ENCODE data around the gene CITED2.
A peak's percentile ranks its signal among the peaks of the same experiment; 100 is the strongest.
"Not testable (repeated sequence)": the region's sequence is repeated elsewhere in the genome, so short reads cannot be mapped to it uniquely, and the experiment has no call there.

The CITED2 gene

GRCh38 chr6:139374357-139375225 lies at the start of gene CITED2:
Gene CITED2 (minus strand): TSS chr6:139374648. CDS start chr6:139373944, 704 bp downstream.
- Mint-ChIP-seq H3K9me3 (no peaks in the 10 kb centered on the region), H3K27ac (peak within 1 kb of the TSS; percentile 99), H3K4me3 (peak within 1 kb of the TSS; percentile 92 to 96), H3K27me3 (no peaks in the 10 kb centered on the region), H3K4me1 (peaks cover 40% of the 10 kb centered on the region)
- peak; percentile 78 for ATAC-seq
- peak; percentile 96 for DNase-seq

- Mint-ChIP-seq H3K4me1 (no peaks in the 10 kb centered on the region), H3K27ac (no peak overlapping the region), H3K9me3 (no peaks in the 10 kb centered on the region), H3K4me3 (no peak overlapping the region), H3K27me3 (peaks cover 14% of the 10 kb centered on the region)
- no peak for ATAC-seq
- no peak for DNase-seq
Observed at GRCh38 chr6:139423037-139423703, 48.7 kb upstream of the CITED2 start.

- no peak for DNase-seq
- peaks cover 14% of the 10 kb centered on the region for H3K27me3 Mint-ChIP-seq
- no peak overlapping the region for H3K4me3 Mint-ChIP-seq
- no peaks in the 10 kb centered on the region for H3K4me1 Mint-ChIP-seq
- no peaks in the 10 kb centered on the region for H3K9me3 Mint-ChIP-seq
- ATAC-seq: no peak
- H3K27ac Mint-ChIP-seq: no peak overlapping the region
Observed at GRCh38 chr6:139422105-139423036, 47.9 kb upstream of the CITED2 start.

- no peak overlapping the region for H3K4me3 Mint-ChIP-seq
- H3K27ac Mint-ChIP-seq: no peak overlapping the region
- no peak for DNase-seq
- ATAC-seq: no peak
- H3K27me3 Mint-ChIP-seq: no peaks in the 10 kb centered on the region
- no peaks in the 10 kb centered on the region for H3K9me3 Mint-ChIP-seq
- H3K4me1 Mint-ChIP-seq: no peaks in the 10 kb centered on the region
Observed at GRCh38 chr6:139418481-139419132, 44.2 kb upstream of the CITED2 start.

GRCh38 chr6:139416146-139416545 lies 41.7 kb upstream of the CITED2 start:
- DNase-seq: no peak

GRCh38 chr6:139415365-139415764 lies 40.9 kb upstream of the CITED2 start:
- no peaks in the 10 kb centered on the region for H3K4me1 Mint-ChIP-seq
- H3K9me3 Mint-ChIP-seq: no peaks in the 10 kb centered on the region
- H3K4me3 Mint-ChIP-seq: no peak overlapping the region
- H3K27me3 Mint-ChIP-seq: no peaks in the 10 kb centered on the region
- no peak for DNase-seq
- no peak for ATAC-seq
- H3K27ac Mint-ChIP-seq: no peak overlapping the region

More at GRCh38 chr6:139416146-139416545, 41.7 kb upstream of the CITED2 start:
- Mint-ChIP-seq H3K4me3 (no peak overlapping the region), H3K4me1 (no peaks in the 10 kb centered on the region), H3K9me3 (no peaks in the 10 kb centered on the region), H3K27me3 (no peaks in the 10 kb centered on the region), H3K27ac (no peak overlapping the region)
- no peak for ATAC-seq

- H3K27me3 Mint-ChIP-seq, H3K4me1 Mint-ChIP-seq, H3K9me3 Mint-ChIP-seq, H3K27ac Mint-ChIP-seq, DNase-seq, ATAC-seq, H3K4me3 Mint-ChIP-seq: not testable (repeated sequence)
Observed at GRCh38 chr6:139412103-139412502, 37.7 kb upstream of the CITED2 start.

- no peaks in the 10 kb centered on the region for H3K4me1 Mint-ChIP-seq
- no peaks in the 10 kb centered on the region for H3K27me3 Mint-ChIP-seq
- no peak for ATAC-seq
- H3K27ac Mint-ChIP-seq: no peak overlapping the region
- DNase-seq: no peak
- H3K9me3 Mint-ChIP-seq: no peaks in the 10 kb centered on the region
- no peak overlapping the region for H3K4me3 Mint-ChIP-seq
Observed at GRCh38 chr6:139409026-139409425, 34.6 kb upstream of the CITED2 start.

GRCh38 chr6:139407718-139408222 lies 33.3 kb upstream of the CITED2 start:
- no peak for DNase-seq
- Mint-ChIP-seq H3K27me3 (no peaks in the 10 kb centered on the region), H3K4me1 (no peaks in the 10 kb centered on the region), H3K27ac (no peak overlapping the region), H3K4me3 (no peak overlapping the region), H3K9me3 (no peaks in the 10 kb centered on the region)
- ATAC-seq: no peak

- ATAC-seq: no peak
- Mint-ChIP-seq H3K9me3 (no peaks in the 10 kb centered on the region), H3K4me3 (no peak overlapping the region), H3K27me3 (no peaks in the 10 kb centered on the region), H3K27ac (no peak overlapping the region), H3K4me1 (no peaks in the 10 kb centered on the region)
- no peak for DNase-seq
Observed at GRCh38 chr6:139406577-139407343, 32.3 kb upstream of the CITED2 start.

GRCh38 chr6:139402876-139403386 lies 28.5 kb upstream of the CITED2 start:
- Mint-ChIP-seq H3K27me3 (peaks cover 1% of the 10 kb centered on the region), H3K27ac (no peak overlapping the region), H3K4me1 (no peaks in the 10 kb centered on the region), H3K4me3 (no peak overlapping the region), H3K9me3 (no peaks in the 10 kb centered on the region)
- ATAC-seq (no peak), DNase-seq (no peak)

- H3K4me1 Mint-ChIP-seq: no peaks in the 10 kb centered on the region
- no peak overlapping the region for H3K4me3 Mint-ChIP-seq
- ATAC-seq: no peak
- no peaks in the 10 kb centered on the region for H3K9me3 Mint-ChIP-seq
- peaks cover 7% of the 10 kb centered on the region for H3K27me3 Mint-ChIP-seq
- DNase-seq: no peak
- H3K27ac Mint-ChIP-seq: no peak overlapping the region
Observed at GRCh38 chr6:139398658-139399057, 24.2 kb upstream of the CITED2 start.

- ATAC-seq: no peak
- no peaks in the 10 kb centered on the region for H3K4me1 Mint-ChIP-seq
- DNase-seq: no peak
- no peaks in the 10 kb centered on the region for H3K9me3 Mint-ChIP-seq
- peaks cover 7% of the 10 kb centered on the region for H3K27me3 Mint-ChIP-seq
- no peak overlapping the region for H3K27ac Mint-ChIP-seq
- H3K4me3 Mint-ChIP-seq: no peak overlapping the region
Observed at GRCh38 chr6:139395891-139396301, 21.4 kb upstream of the CITED2 start.

GRCh38 chr6:139395371-139395770 lies 20.9 kb upstream of the CITED2 start:
- Mint-ChIP-seq H3K4me3 (no peak overlapping the region), H3K27me3 (peaks cover 7% of the 10 kb centered on the region), H3K27ac (no peak overlapping the region), H3K4me1 (no peaks in the 10 kb centered on the region), H3K9me3 (no peaks in the 10 kb centered on the region)
- no peak for ATAC-seq
- no peak for DNase-seq
